GM19452 (cell line): ENCODE measurements around the gene ZNF559.

Experiments used
- ATAC-seq: cut with Tn5 transposase; IDR thresholded peaks from one replicate; pipeline ENCODE4 v1.9.1; 2021; ENCODE audit not compliant: unreplicated experiment

The ZNF559 gene

DNA sequence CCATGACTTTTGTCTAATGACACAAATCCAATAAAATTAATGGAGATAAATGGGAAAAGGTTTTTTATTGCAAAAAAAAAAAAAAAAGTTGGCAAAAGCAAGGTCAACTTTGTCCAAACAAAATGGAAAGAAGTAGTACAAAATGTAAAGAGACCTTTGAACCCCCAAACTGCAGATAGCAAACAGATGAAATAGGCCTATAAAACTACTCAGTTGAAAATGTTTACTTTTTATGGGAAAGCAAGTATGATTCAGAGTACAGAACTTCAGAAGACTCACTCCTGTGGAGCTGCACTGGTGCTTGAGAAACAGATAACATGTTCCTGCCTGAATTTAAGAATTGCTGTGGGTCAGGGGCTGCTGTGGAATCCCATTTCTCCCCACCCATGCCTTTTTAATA is 29.0 kb downstream of the ZNF559 start:
- ATAC-seq, result no peak

DNA sequence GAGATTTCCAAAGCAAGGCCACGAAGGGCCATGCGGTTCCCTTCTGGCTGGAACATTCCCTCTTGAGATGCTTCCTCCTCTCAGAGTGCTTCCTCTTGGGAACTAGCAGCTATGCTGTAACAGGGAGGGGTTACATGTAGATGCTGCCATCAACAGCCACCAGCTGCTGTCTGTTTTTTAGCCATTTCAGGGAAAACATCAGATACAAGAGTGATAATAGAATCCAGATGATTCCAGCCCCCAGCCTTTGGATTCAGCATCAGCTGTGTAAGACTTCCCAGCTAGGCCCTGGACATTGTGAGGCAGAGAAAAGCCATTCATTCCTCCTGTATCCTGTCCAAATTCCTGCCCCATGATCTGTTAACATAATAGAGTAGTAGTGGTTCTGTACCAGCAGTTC is 30.7 kb downstream of the ZNF559 start:
- no peak for ATAC-seq

DNA sequence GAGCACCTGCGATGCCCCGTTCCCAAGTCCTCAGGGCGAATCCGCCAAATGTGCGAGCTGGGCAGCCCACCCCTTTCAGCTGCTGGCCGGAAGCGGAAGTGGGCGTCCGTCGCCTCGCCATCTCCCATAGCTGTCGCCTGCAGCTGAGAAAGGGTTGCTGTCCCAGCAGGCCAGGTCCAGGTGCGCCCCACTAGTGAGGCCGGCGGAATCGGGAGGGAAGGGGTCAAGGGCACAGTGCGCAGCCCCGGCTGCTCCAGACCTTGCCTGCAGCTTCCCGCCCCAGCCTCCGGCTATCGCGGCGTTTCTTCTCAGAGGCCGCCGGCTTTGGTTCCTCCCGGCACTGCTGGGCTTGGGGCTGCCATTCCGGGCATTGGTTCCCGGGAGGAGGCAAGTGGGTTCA is 38.9 kb downstream of the ZNF559 start, which contains the start of gene ZNF177:
TSS of gene ZNF177 (plus strand) at position 109 of the 400 bp plus-strand sequence. CDS start 15,299 bp downstream, outside the sequence.
- no peak for ATAC-seq

DNA sequence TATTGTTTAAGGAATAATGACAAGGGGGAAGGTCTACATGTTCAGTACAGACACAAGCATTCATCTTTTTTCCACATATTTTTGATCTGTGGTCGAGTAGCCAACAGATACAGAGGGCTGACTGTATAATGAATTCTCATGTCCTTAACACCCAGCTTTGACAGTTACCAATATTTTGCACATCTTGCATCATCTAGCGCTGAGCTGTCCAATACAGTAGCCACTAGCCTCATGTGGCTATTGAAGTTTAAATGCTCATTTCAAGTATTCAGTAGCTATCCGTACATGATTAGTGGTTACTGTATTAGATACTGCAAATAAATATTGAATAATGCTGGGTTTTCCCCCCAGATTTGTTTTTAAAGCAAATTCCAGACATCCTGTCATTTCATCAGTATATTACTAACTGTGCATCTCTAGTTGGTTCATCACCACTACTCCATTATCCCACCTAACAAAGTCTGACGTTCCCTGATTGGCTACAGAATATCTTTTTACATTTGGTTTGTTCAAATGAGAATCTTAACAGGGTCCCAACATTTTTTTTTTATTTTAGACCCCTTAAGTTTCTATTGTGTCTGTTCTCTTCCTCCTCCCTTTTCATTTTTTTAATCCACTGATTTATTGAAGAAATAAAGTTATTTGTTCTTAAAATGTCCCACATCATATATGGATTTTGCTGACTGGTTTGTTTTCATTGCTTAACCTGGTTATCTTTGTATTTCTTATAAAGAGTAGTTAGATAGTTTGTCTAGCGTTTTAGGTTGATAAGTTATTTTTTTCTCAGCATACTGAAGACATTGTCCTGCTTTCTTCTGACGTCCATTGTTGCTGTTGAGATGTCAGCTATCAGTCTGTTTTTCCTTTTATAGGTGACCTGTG is 47.0 kb downstream of the ZNF559 start:
- ATAC-seq, result no peak

DNA sequence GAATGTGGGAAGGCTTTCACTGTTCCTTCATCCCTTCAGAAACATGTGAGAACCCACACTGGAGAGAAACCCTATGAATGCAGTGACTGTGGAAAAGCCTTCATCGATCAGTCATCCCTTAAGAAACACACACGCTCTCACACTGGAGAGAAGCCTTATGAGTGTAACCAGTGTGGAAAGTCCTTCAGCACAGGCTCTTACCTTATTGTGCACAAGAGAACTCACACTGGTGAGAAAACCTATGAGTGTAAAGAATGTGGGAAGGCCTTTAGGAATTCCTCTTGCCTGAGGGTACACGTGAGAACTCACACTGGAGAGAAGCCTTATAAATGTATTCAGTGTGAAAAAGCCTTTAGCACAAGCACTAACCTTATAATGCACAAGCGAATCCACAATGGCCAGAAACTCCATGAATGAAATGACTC is 57.4 kb downstream of the ZNF559 start:
- no peak for ATAC-seq
